Mesodermal cell (in vitro differentiated cells): Measurements from ENCODE around the gene ZNF813. TPM values are rescaled to one million over a fixed set of nuclear protein-coding genes. Genes with fewer than 3 reads are reported as not detected.
A peak's percentile ranks its signal among the peaks of the same experiment; 100 is the strongest.
"Not testable (repeated sequence)": the region's sequence is repeated elsewhere in the genome, so short reads cannot be mapped to it uniquely, and the experiment has no call there.

Experiments used
- H3K27ac ChIP-seq: 2 replicates; pipeline ENCODE4 v1.7.0; 2013; ENCODE audit warnings: mild to moderate bottlenecking, low read depth, low read length, moderate library complexity; ENCODE audit not compliant: severe bottlenecking
- H3K36me3 ChIP-seq: 2 replicates; pipeline ENCODE4 v1.7.1; 2013; ENCODE audit warnings: mild to moderate bottlenecking, low read length, moderate library complexity; ENCODE audit not compliant: control insufficient read depth, insufficient read depth
- H3K4me1 ChIP-seq: one replicate; pipeline ENCODE4 v1.7.1; 2013; ENCODE audit warnings: mild to moderate bottlenecking, low read length; ENCODE audit not compliant: insufficient read depth, control insufficient read depth, poor library complexity, severe bottlenecking
- H3K4me3 ChIP-seq: 2 replicates; pipeline ENCODE4 v1.7.0; 2013; ENCODE audit warnings: low read length, control low read depth, mild to moderate bottlenecking; ENCODE audit not compliant: insufficient read depth, poor library complexity, severe bottlenecking; ENCODE audit errors: extremely low read depth
- H3K9me3 ChIP-seq: 2 replicates; pipeline ENCODE4 v1.7.1; 2013; ENCODE audit warnings: mild to moderate bottlenecking, low read length, moderate library complexity; ENCODE audit not compliant: control insufficient read depth
- WGBS, 2 experiments: methylation state at CpG; one replicate each; pipeline ENCODE4 v1.1.5; 2013; ENCODE audit warnings: missing lambda C conversion rate in 2 of 2; ENCODE audit not compliant: insufficient coverage in 2 of 2; 5-methylcytosine and 5-hydroxymethylcytosine counted together
- polyA plus RNA-seq, 2 experiments: library from polyadenylated mRNA; stranded (reverse); fragments of 50-300 nt; gene quantifications; one replicate each; pipeline ENCODE4 v1.2.3, GENCODE V29; 2013

The ZNF813 gene
- polyA plus RNA-seq (2013, experiment 1 of 2), result 13.0 TPM
- polyA plus RNA-seq (2013, experiment 2 of 2), result 15.5 TPM

DNA sequence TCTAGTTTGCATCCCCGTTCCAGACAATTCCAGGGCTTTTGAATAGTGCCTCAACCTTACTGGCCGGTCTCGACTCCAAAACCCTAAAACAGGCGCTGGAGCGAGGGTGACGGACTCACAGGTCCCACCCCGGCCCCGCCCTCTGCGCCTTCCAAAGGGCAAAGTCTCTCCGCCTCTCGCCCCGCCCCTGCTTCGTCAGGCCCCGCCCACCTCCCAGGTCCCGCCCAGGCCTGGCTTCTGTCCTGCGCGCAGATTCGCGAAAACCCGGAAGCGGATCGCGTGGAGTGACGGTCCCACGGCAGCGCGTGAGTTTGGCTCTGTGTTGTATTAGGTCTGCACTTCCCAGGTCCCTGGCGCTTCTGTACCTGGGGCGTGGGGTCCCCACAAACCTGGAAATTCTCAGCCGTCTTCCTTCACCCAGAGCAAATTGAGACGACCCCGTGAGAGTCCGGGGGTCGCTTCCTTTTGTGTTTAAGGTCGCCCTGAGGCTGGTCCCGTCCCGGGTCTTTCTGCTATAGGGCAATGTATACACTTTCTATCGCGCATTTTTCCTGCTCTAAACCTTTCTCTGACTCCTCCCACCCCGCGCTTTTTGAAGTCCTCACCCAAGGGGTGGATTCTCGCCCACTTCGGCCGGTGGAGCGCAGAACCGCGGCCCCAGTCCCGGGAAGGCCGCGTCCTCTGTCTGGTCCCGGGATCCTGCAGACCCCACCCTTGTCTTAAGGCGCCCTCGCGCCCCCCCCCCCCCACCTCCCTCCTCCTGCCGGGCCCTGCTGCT is at the start of gene ZNF813:
Gene ZNF813 (plus strand): TSS at position 249 of the 778 bp plus-strand sequence. CDS start 16,090 bp downstream, outside the sequence.
- Histone ChIP-seq H3K4me1 (peaks cover 3% of the 10 kb centered on the region), H3K27ac (peak within 1 kb of the TSS; percentile 89), H3K4me3 (peak within 1 kb of the TSS; percentile 76), H3K9me3 (peaks cover 2% of the 10 kb centered on the region), H3K36me3 (peaks cover 13% of the 10 kb centered on the region)
- WGBS, 2 experiments, result 0% methylated on average over 44 to 52 of the region's 55 CpGs

DNA sequence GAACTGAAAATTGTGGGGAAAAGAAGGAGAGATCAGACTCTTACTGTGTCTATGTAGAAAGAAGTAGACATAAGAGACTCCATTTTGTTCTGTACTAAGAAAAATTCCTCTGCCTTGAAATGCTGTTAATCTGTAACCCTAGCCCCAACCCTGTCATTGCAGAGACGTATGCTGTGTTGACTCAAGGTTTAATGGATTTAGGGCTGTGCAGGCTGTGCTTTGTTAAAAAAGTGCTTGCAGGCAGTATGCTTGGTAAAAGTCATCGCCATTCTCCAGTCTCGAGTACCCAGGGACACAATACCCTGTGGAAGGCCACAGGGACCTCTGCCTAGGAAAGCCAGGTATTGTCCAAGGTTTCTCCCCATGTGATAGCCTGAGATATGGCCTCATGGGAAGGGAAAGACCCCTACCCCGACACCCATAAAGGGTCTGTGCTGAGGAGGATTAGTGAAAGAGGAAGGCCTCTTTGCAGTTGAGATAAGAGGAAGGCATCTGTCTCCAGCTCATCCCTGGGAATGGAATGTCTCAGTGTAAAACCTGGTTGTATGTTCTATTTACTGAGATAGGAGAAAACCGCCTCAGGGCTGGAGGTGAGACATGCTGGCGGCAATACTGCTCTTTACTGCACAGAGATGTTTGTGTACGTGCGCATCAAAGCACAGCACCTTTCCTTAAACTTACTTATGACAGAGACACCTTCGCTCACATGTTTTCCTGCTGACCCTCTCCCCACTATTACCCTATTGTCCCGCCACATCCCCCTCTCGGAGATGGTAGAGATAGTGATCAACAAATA is 46.8 kb upstream of the ZNF813 start:
- not testable (repeated sequence) for H3K9me3 ChIP-seq, H3K4me1 ChIP-seq, H3K4me3 ChIP-seq, H3K36me3 ChIP-seq
- peak overlapping the region; percentile 71 for H3K27ac ChIP-seq
- 79 to 91% methylated on average over 6 to 7 of the region's 11 CpGs for WGBS, 2 experiments

DNA sequence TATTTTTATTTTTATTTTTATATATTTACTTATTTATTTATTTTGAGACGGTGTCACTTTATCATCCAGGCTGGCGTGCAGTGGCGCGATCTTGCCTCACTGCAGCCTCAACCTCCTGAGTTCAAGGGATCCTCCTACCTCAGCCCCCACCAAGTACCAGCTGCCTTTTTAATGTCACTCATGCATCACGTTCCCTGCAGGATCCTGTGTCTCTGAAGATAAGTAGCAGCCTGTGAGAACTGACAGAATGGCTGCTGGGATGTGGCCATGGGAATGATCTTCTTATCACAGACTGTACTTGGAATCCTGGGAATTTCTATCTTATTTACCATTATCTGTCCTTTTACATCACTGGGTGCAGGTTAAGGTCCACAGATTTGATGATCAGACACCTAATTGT is 45.0 kb upstream of the ZNF813 start:
- peaks cover 3% of the 10 kb centered on the region for H3K9me3 ChIP-seq
- 50% methylated on average over 1 of the region's 5 CpGs; no CpG with 5 or more reads in 1 of the 2 experiments for WGBS, 2 experiments
- H3K4me1 ChIP-seq, result peaks cover 3% of the 10 kb centered on the region

DNA sequence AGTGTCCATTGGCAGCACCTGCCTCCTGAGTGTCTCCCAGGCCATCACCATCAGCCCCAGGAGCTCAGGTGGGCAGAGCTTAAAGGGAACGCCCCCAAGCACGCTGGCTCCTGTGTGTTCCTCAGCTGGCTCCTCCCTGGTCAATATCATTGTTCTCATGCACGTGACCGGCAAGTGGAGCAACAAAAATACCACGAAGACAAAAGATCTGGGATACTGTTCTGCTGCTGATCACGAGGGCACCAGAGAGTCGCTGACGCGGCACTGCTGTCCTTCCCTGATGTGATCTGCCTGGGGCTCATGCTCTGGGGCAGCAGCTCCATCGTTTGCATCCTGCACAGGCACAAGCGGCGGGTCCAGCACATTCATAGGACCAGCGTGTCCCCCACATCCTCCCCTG is 44.5 kb upstream of the ZNF813 start:
- not testable (repeated sequence) for H3K4me3 ChIP-seq, H3K36me3 ChIP-seq, H3K27ac ChIP-seq, H3K9me3 ChIP-seq, H3K4me1 ChIP-seq
- WGBS, 2 experiments, result no CpG with 5 or more reads among the region's 13 CpGs

More for the DNA sequence above, 45.0 kb upstream of the ZNF813 start:
- Histone ChIP-seq H3K27ac (no peak overlapping the region), H3K36me3 (peaks cover 3% of the 10 kb centered on the region), H3K4me3 (no peak overlapping the region)

DNA sequence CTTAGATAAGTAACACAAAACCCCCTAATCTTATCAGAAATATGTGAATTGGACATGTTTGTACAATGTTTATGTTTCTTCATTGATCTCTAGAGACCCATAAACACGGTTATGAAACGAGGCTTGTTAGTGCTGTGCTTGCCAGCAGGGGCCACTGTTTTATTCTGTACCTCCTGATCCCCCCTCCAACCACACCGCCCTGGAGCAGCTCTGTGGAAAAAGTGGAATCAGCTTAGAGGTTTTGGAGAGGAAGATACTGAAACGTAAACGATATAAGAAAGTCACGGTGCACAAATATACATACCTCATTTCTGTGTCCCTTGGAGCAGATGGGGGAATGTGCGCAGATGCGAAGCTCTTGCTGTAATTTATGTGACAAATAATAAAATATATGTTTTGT is 43.9 kb upstream of the ZNF813 start:
- not testable (repeated sequence) for H3K27ac ChIP-seq, H3K9me3 ChIP-seq, H3K4me3 ChIP-seq, H3K4me1 ChIP-seq, H3K36me3 ChIP-seq
- 100% methylated on average over 2 of the region's 8 CpGs; no CpG with 5 or more reads in 1 of the 2 experiments for WGBS, 2 experiments

DNA sequence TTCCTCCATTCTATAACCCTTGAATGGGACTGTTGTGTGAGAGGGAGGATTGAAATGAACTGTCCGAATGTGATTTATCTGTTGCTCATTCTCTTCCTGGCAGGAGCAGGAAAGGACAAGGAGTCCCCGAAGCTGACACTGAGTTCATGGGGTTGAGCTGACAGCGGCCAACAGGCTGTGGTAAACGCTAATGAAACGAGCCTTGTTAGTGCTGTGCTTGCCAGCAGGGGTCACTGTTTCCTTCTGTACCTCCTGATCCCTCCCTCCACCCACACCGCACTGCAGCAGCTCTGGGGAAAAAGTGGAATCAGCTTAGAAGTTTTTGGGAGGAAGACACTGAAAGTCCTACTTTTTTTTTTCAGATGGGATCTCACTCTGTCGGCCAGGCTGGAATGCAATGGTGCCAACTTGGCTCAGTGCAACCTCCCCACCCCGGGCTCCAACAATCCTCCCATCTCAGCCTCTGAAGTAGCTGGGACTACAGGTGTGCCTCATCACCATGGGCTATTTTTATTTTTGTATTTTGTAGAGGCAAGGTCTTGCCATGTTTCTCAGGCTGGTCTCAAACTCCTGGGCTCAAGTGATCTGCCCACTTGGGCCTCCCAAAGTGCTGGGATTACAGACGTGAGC is 42.5 kb upstream of the ZNF813 start:
- Histone ChIP-seq H3K9me3 (no peaks in the 10 kb centered on the region), H3K36me3 (no peaks in the 10 kb centered on the region), H3K4me3 (no peak overlapping the region), H3K27ac (no peak overlapping the region), H3K4me1 (peaks cover 3% of the 10 kb centered on the region)
- WGBS, 2 experiments, result 28 to 50% methylated on average over 4 to 6 of the region's 9 CpGs

DNA sequence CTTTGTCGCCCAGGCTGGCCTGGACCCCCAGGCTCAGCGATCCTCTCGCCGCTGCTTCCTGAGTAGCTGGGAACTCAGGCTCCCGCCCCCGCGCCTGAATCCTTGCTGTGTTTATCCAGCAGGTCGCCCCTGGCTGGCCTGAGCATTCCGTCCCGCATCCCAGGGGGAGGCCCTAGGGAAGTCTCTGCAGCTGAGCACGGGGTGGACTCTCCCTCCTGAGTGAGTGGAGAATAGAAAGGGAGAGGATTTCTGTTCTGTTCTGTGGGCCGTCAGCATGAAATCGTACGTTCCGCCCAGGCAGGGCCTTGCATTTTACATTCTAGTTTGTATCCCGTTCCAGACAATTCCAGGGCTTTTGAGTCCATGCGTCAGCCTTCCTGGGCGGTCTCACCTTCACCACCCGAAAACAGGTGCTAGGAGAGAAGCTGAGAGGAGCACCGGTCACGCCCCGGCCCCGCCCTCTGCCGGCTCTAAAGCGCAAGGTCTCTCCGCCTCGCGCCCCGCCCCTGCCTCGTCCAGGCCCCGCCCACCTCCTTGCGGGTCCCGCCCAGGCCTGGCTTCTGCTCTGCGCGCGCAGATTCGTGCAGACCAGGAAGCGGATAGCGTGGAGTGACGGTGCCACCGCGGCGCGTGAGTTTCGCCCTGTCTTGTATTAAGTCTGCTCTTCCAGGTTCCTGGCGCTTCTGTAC is 36.0 kb upstream of the ZNF813 start, which contains the start of gene ZNF761:
Gene ZNF761 (plus strand): TSS at position 586 of the 689 bp plus-strand sequence. CDS start 15,285 bp downstream, outside the sequence.
- H3K4me3 ChIP-seq, result peak within 1 kb of the TSS; percentile 76
- peaks cover 26% of the 10 kb centered on the region for H3K36me3 ChIP-seq
- peaks cover 9% of the 10 kb centered on the region for H3K4me1 ChIP-seq
- H3K27ac ChIP-seq, result peak within 1 kb of the TSS; percentile 41
- WGBS, 2 experiments, result 1 to 3% methylated on average over 34 to 41 of the region's 46 CpGs
- no peaks in the 10 kb centered on the region for H3K9me3 ChIP-seq

DNA sequence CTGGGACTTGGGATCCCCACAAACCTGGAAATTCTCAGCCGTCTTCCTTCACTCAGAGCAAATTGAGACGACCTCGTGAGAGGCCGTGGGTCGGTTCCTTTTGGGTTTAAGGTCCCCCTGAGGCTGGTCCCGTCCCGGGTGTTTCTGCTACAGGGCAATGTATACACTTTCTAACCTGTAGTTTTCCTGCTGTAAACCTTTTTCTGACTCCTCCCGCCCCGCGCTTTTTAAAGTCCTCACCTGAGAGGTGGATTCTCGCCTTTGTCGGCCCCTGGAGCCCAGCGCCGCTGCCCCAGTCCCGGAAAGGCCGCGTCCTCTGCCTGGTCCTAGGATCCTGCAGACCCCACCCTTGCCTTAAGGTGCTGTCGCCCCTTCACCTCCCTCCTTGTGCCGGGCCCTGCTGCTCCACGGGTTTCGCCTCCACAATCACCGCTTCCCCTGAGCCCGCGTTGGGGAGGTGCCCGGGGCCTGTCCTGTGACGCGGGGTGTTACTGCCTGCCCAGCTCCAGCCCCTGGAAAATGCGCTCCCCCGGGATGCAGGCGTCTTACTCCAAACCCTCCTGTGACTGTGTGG is 35.4 kb upstream of the ZNF813 start:
- H3K27ac ChIP-seq, result no peak overlapping the region
- H3K4me3 ChIP-seq, result peak overlapping the region; percentile 76
- peaks cover 30% of the 10 kb centered on the region for H3K36me3 ChIP-seq
- H3K9me3 ChIP-seq, result no peaks in the 10 kb centered on the region
- peaks cover 9% of the 10 kb centered on the region for H3K4me1 ChIP-seq
- WGBS, 2 experiments, result 0 to 1% methylated on average over 26 to 29 of the region's 30 CpGs

DNA sequence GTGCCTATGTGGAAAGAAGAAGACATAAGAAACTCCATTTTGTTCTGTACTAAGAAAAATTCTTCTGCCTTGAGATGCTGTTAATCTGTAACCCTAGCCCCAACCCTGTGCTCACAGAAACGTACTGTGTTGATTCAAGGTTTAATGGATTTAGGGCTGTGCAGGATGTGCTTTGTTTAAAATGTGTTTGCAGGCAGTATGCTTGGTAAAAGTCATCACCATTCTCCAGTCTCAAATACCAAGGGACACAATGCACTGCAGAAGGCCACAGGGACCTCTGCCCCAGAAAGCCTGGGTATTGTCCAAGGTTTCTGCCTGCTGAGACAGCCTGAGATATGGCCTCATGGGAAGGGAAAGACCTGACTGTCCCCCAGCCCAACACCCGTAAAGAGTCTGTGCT is 23.7 kb upstream of the ZNF813 start:
- not testable (repeated sequence) for H3K27ac ChIP-seq, H3K4me3 ChIP-seq, H3K4me1 ChIP-seq
- 100% methylated on average over 1 of the region's 2 CpGs; no CpG with 5 or more reads in 1 of the 2 experiments for WGBS, 2 experiments
- Histone ChIP-seq H3K9me3 (peaks cover 21% of the 10 kb centered on the region), H3K36me3 (peaks cover 91% of the 10 kb centered on the region)

DNA sequence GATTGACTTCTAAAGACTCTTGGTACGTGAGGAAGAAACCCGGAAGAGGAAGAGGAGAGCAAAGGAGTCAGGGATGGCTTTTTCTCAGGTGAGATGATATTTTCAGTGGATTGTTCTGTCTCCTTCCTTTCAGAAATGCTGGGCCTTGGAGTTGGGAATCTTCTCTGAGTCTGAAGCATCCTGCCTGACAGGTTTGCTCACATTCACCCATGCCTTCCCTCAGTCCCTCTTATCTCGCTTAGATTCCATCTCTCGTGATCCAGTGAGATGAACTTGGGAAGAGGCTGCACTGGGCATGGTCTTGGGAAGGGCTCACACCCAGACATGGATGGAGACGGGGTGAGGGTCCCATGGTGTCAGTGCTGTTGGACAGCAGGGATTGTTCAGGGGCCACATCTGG is 20.3 kb upstream of the ZNF813 start:
- H3K4me3 ChIP-seq, H3K4me1 ChIP-seq, H3K27ac ChIP-seq: not testable (repeated sequence)
- WGBS, 2 experiments, result 100% methylated on average over 1 to 3 of the region's 5 CpGs
- peaks cover 17% of the 10 kb centered on the region for H3K9me3 ChIP-seq
- peaks cover 95% of the 10 kb centered on the region for H3K36me3 ChIP-seq
